Psoas muscle (tissue), 8 donors: ENCODE data around the gene LPIN1. TPM values are rescaled to one million over a fixed set of nuclear protein-coding genes. Genes with fewer than 3 reads are reported as not detected.

Source experiments
- ATAC-seq, 4 donors: fragments of 200-7000 bp; cut with Tn5 transposase; one replicate each; pipeline ENCODE4 v1.9.1; 2020; ENCODE audit warnings: moderate library complexity in 3 of 4, mild to moderate bottlenecking in 2 of 4
- DNase-seq, 2 donors: peaks; one replicate each; pipeline ENCODE4 v3.0.0-alpha.2; 2020
- H3K27ac ChIP-seq: fragments of 200-600 bp; one replicate; pipeline ENCODE4 v1.8.0; 2022
- H3K27me3 ChIP-seq, 3 donors: fragments of 200-600 bp in 1 of 3; one replicate each; pipeline versions ENCODE4 v1.6.1 to v1.8.0; 2013 to 2022; ENCODE audit warnings: low read length in 2 of 3, mild to moderate bottlenecking in 2 of 3, moderate library complexity in 1 of 3; ENCODE audit not compliant: insufficient read depth in 3 of 3
- H3K36me3 ChIP-seq, 2 donors: fragments of 200-600 bp in 1 of 2; one replicate each; pipeline versions ENCODE4 v1.6.1 to v1.8.0; 2013 to 2022; ENCODE audit warnings: low read depth in 1 of 2, mild to moderate bottlenecking in 1 of 2, moderate library complexity in 1 of 2; ENCODE audit not compliant: insufficient read depth in 1 of 2
- H3K4me1 ChIP-seq: fragments of 200-600 bp; one replicate; pipeline ENCODE4 v1.8.0; 2022
- H3K4me3 ChIP-seq: fragments of 200-600 bp; one replicate; pipeline ENCODE4 v1.8.0; 2022; ENCODE audit warnings: mild to moderate bottlenecking
- H3K9me3 ChIP-seq: fragments of 200-600 bp; one replicate; pipeline ENCODE4 v1.8.0; 2022
- CTCF ChIP-seq: fragments of 200-600 bp; IDR thresholded peaks from one replicate; pipeline ENCODE4 v1.8.0; 2022; ENCODE audit warnings: antibody characterized with exemption
- WGBS, 3 donors: extraction: QIAGEN DNeasy Blood & Tissue Kit; methylation state at CpG; one replicate each; pipeline versions ENCODE4 v1.1.6 to v1.1.7; 2013; 5-methylcytosine and 5-hydroxymethylcytosine counted together
- intact Hi-C, 2 donors: fragments of 100-400 bp; cut with DNase I; formaldehyde crosslinking; loops; one replicate each; pipeline versions ENCODE4 v1.11.0 to v1.14.2; 2022
- polyA plus RNA-seq, 3 donors: library from polyadenylated mRNA; stranded (reverse); fragments of 200-250 nt; gene quantifications; one replicate each; pipeline ENCODE4 v1.2.3, GENCODE V29; 2013
- total RNA-seq, 4 donors: library from RNA; stranded (reverse); fragmentation: NEBNext Ultra II Directional in 2 of 4; extraction: Animal tissue kit (Norgen Biotek cat#: 25700) in 2 of 4; gene quantifications; one replicate each; pipeline versions ENCODE4 v1.2.1 to v1.2.4, GENCODE V29; 2021 to 2023
- donor health status: healthy with polysubstance abuse.
- donor health status: DM: no; HTN: no; CAD: no; lungs with moderate emphysema.
- donor health status: Bipolar disorder and iron deficiency.
- donor health status: healthy.
- donor health status: DM: yes; HTN: yes; CAD: no.
- donor health status: DM: no; HTN: no; CAD: no.
- donor health status: DM: no; HTN: no; CAD: no.
- donor health status: DM: yes; HTN: yes; CAD: no.

LPIN1 gene
- total and polyA plus RNA-seq, 7 donors: 82.0 to 382 (median 146) TPM

GRCh38 chr2:11743846-11744553, 2.4 kb upstream of the LPIN1 start:
- ATAC-seq (peak; percentile 86 to 90 (median 88)), DNase-seq (peak; percentile 96 to 98)
- H3K27ac ChIP-seq: peak overlapping the region; percentile 92
- intact Hi-C loops: loop anchor here (2.0 to 5.0 kb wide), 2 partner anchors 33 to 51 kb away; no protein-coding TSS in a partner anchor
- no peaks in the 10 kb centered on the region for H3K27me3 ChIP-seq
- peak overlapping the region; percentile 54 for H3K4me3 ChIP-seq
- no peaks in the 10 kb centered on the region for H3K36me3 ChIP-seq
- peaks cover 47% of the 10 kb centered on the region for H3K4me1 ChIP-seq
- WGBS, 3 donors: 13 to 15% (median 13%) methylated on average over 10 of the region's 10 CpGs
- H3K9me3 ChIP-seq: no peaks in the 10 kb centered on the region
- TF ChIP-seq CTCF: no peak

- peak in 1 of 2 donors; percentile 71 for DNase-seq
- H3K4me1 ChIP-seq: peaks cover 50% of the 10 kb centered on the region
- H3K27ac ChIP-seq: peak overlapping the region; percentile 92
- H3K36me3 ChIP-seq: no peaks in the 10 kb centered on the region
- 29 to 39% (median 29%) methylated on average over 14 of the region's 14 CpGs for WGBS, 3 donors
- peak; percentile 35 for TF ChIP-seq CTCF
- intact Hi-C loops: loop anchor here (2.0 to 5.0 kb wide), 3 partner anchors 32 to 52 kb away; no protein-coding TSS in a partner anchor
- peak in 2 of 4 donors; percentile 30 to 33 for ATAC-seq
- H3K9me3 ChIP-seq: no peaks in the 10 kb centered on the region
- H3K4me3 ChIP-seq: peak overlapping the region; percentile 54
- no peaks in the 10 kb centered on the region for H3K27me3 ChIP-seq
Measured at GRCh38 chr2:11744631-11745394, 1.6 kb upstream of the LPIN1 start.

- Histone ChIP-seq H3K4me1 (peaks cover 59% of the 10 kb centered on the region), H3K4me3 (peak overlapping the region; percentile 90), H3K9me3 (no peaks in the 10 kb centered on the region), H3K27ac (peak overlapping the region; percentile 92), H3K36me3 (no peaks in the 10 kb centered on the region), H3K27me3 (no peaks in the 10 kb centered on the region)
- TF ChIP-seq CTCF: no peak
- peak in 1 of 2 donors; percentile 56 for DNase-seq
- WGBS, 3 donors: 46 to 53% (median 52%) methylated on average over 27 of the region's 27 CpGs
- no peak for ATAC-seq
- intact Hi-C loops: loop anchor here (2.0 to 5.0 kb wide), 2 partner anchors 48 to 53 kb away; no protein-coding TSS in a partner anchor
Measured at GRCh38 chr2:11745613-11746375, 638 bp upstream of the LPIN1 start.

- no peak for DNase-seq
- no peaks in the 10 kb centered on the region for H3K27me3 ChIP-seq
- H3K9me3 ChIP-seq: no peaks in the 10 kb centered on the region
- ATAC-seq: peak in 2 of 4 donors; percentile 19 to 27
- intact Hi-C loops: loop anchor here in 1 of 2 donors (5.0 kb wide), 1 partner anchor 50 kb away; no protein-coding TSS in a partner anchor
- H3K4me1 ChIP-seq: peaks cover 67% of the 10 kb centered on the region
- TF ChIP-seq CTCF: no peak
- peak overlapping the region; percentile 92 for H3K27ac ChIP-seq
- WGBS, 3 donors: 0 to 1% (median 0%) methylated on average over 36 to 42 of the region's 42 CpGs
- H3K4me3 ChIP-seq: peak overlapping the region; percentile 90
- H3K36me3 ChIP-seq: no peaks in the 10 kb centered on the region
Measured at GRCh38 chr2:11746807-11747459, 501 bp downstream of the LPIN1 start.
